HG03025 (cell line): ENCODE results near the gene ARMC7.
"Not testable (repeated sequence)": the region's sequence is repeated elsewhere in the genome, so short reads cannot be mapped to it uniquely, and the experiment has no call there.

Experiments
- ATAC-seq: cut with Tn5 transposase; IDR thresholded peaks from one replicate; pipeline ENCODE4 v1.9.1; 2021; ENCODE audit warnings: mild to moderate bottlenecking, moderate library complexity; ENCODE audit not compliant: unreplicated experiment, low FRiP score

The ARMC7 gene

DNA sequence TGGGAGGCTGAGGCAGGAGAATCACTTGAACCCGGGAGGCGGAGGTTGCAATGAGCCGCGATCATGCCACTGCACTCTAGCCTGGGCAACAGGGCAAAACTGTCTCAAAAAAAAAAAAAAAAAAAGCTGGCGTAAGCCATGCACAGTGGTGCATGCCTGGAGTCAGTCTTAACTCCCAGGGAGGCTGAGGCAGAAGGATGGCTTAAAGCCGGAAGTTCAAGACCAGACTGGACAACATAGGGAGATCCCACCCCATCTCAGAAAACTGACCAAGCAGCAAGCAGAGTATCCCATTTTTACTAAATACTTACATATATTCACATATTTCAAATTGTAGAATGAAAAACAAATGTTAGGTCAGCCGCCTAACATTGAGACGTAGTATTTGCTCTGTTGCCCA lies 17.2 kb downstream of the ARMC7 start:
- no peak for ATAC-seq

DNA sequence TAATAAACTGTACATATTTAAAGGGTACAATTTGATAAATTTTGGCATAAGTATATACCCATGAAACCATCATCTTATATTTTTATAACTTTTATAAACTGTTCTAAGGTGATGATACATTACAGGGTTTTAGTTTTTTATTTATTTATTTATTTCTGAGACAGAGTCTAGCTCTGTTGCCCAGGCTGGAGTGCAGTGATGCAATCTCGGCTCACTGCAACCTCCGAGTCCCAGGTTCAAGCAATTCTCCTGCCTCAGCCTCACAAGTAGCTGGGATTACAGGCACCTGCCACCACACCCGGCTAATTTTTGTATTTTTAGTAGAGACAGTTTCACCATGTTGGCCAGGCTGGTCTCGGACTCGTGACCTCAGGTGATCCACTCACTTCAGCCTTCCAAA lies 18.2 kb downstream of the ARMC7 start:
- not testable (repeated sequence) for ATAC-seq

GRCh38 chr17:75128694-75129505 lies 19.1 kb downstream of the ARMC7 start:
- no peak for ATAC-seq

DNA sequence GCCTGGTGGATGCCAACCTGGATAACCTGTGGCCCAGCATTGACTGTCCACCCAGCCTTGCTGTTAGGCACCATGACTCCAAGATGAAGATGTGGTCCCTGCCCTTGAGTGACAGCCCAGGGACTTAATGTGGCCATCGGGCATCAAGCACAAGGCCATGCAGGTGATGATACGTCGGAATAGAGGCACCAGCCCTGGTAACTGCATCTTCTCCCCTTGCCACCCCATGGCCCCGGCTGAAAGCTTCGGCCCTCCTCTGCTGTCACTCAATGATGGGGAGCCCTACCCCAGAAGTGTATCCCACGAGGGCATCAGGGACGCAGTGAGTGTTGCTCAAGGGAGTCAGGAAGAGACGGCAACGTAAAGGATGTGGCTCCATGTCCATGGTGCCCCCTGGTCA lies 19.8 kb downstream of the ARMC7 start:
- no peak for ATAC-seq

- no peak for ATAC-seq
Measured at GRCh38 chr17:75130059-75130631, 20.4 kb downstream of the ARMC7 start.

DNA sequence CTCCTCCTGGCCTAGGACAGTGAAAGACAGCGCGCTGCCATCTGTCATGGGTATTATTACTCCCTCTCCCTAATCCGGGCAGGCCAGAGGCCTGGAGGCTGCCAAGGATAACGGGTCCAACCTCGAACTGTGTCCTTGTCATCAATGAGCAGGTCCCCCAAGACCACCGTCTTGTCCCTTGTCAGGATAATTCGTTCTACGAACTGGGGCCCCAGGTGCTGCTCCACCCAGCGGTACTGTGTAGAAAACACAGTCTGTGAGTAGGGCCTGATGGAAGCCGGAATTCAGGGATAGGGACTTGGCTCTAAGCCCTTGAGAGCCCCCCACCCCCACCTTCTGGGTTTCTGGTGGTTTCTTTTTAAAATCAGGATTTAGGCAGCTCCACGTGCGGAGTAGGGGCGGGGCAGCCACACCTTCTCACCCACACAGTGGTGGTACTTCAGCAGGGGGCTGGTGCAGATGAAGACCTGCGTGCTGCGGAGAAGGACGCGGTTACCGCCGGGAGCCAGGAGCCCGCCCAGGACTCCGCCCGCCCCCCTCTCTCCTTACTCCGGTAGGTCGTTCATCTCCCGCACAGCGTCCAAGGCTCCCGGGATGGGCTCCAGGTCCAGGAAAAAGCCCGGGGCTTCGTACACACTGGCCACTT lies 21.0 kb downstream of the ARMC7 start:
- ATAC-seq, result peak; percentile 11

GRCh38 chr17:75131278-75132017 lies 21.7 kb downstream of the ARMC7 start, which contains the start of gene NT5C:
Gene NT5C (minus strand): TSS chr17:75131742. CDS start chr17:75131707, 35 bp downstream.
- peak; percentile 64 for ATAC-seq

DNA sequence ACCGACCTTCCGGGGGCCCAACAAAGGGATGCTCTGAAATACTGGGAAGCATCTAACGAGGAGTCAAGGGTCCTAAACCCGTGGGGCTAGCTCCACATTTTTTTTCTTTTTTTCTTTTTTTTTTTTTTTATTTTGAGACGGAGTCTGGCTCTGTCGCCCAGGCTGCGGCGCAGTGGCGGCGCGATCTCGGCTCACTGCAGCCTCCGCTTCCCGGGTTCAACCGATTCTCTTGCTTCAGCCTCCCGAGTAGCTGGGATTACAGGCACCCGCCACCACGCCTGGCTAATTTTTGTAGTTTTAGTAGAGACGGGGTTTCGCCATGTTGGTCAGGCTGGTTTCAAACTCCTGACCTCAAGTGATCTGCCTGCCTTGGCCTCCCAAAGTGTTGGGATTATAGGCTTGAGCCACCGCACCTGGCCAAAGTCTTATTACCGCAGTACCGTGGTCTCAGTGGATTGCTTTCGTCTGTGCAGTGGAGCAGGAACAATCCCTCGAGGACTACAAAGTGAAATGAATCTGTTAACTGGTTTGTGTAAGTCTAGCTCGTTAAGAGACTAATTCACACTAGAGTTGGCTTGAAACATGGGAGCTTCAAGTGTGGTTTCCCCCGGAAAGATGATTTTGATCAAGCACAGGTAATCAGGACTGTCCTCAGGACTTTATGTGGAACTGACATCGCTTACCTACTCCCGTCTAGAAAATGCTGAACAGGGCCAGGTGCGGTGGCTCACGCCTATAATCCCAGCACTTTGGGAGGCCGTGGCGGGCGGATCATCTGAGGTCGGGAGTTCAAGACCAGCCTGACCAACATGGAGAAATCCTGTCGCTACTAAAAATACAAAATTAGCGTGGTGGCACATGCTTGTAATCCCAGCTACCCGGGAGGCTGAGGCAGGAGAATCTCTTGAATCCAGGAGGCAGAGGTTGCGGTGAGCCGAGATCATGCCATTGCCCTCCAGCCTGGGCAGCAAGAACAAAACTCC lies 22.5 kb downstream of the ARMC7 start:
- ATAC-seq, result not testable (repeated sequence)

GRCh38 chr17:75133001-75133400 lies 23.2 kb downstream of the ARMC7 start:
- ATAC-seq, result no peak

DNA sequence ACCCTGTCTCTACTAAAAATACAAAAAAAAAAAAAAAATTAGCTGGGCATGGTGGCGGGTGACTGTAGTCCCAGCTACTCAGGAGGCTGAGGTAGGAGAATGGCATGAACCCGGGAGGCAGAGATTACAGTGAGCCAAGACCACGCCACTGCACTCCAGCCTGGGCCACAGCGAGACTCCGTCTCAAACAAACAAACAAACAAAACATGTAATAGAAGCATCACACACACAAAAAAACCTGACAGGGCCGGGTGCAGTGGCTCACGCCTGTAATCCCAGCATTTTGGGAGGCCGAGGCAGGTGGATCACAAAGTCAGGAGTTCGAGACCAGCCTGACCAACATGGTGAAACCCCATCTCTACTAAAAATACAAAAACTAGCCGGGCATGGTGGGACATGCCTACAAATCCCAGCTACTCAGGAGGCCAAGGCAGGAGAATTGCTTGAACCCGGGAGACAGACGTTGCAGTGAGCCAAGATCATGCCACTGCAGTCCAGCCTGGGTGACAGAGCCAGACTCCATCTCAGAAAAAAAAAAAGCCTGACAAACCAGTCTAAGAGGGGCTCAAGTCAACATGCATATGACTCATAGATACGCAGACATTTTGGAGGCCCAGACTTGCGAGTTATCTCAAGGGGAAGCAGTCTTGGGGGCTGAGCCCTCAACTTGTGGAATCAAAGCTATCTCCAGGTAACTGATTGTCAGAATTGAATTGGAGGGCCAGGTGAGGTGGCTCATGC lies 24.0 kb downstream of the ARMC7 start:
- ATAC-seq, result not testable (repeated sequence)

DNA sequence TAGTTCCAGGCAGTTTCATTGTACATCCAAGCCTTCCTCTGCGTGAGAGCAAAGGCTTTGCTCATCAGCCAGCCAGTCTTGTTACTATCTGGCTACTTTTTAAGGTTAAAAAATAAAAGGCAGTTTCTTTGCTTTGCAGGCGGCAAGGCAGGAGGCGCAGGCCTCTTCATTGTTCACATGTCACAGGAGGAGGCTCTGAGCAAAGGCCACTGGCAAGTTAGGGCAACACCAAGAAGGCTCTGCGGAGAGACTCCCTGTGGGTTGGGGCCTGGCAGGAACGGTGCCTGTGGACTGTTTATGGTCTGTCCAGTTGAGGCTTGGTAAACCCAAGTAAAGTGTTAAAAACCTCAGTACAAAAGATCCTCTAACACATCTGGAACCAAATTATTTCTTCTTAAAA lies 25.7 kb downstream of the ARMC7 start:
- ATAC-seq, result no peak

DNA sequence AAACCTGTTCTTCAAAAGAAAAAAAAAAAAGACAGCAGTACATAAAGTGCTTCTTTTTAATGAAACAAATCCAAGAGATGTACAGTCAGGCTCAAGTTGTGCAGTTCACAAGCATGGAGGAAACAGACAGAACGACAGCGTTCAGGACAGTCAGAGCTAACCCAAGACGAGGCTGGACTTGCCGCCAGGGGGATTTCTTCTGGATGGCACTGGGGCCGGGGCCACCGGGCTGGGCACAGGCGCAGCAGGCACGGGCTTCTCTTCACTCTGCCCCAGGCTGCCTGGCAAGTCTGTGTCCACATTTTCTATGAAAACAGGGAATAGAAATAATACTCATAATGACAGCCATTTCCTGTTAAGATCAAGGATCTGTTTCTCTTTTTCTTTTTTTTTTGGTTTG lies 26.2 kb downstream of the ARMC7 start:
- no peak for ATAC-seq

DNA sequence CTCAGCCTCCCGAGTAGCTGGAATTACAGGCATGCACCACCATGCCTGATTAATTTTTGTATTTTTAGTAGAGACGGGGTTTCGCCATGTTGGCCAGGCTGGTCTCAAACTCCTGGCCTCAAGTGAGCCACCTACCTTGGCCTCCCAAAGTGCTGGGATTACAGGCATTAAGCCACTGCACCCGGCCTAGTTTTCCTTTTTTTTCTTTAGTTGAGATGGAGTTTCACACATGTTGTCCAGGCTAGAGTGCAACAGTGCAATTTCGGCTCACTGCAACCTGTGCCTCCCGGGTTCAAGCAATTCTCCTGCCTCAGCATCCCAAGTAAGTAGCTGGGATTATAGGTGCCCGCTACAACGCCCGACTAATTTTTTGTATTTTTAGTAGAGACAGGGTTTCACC lies 28.0 kb downstream of the ARMC7 start:
- not testable (repeated sequence) for ATAC-seq

DNA sequence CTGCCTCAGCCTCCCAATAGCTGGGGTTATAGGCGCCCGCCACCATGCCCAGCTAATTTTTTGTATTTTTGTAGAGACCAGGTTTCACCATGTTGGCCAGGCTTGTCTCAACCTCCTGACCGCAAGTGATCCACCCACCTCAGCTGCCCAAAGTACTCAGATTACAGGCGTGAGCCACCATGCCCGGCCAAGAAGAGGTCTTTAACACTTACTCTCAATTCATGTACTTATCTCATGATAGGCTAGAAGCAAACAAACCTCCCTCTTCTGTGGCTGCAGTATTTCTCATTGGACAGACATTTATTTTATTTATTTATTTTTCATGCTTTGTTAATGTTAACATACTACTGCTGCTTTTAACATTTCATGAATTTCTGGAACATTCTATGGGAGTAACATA lies 28.8 kb downstream of the ARMC7 start:
- ATAC-seq, result no peak

DNA sequence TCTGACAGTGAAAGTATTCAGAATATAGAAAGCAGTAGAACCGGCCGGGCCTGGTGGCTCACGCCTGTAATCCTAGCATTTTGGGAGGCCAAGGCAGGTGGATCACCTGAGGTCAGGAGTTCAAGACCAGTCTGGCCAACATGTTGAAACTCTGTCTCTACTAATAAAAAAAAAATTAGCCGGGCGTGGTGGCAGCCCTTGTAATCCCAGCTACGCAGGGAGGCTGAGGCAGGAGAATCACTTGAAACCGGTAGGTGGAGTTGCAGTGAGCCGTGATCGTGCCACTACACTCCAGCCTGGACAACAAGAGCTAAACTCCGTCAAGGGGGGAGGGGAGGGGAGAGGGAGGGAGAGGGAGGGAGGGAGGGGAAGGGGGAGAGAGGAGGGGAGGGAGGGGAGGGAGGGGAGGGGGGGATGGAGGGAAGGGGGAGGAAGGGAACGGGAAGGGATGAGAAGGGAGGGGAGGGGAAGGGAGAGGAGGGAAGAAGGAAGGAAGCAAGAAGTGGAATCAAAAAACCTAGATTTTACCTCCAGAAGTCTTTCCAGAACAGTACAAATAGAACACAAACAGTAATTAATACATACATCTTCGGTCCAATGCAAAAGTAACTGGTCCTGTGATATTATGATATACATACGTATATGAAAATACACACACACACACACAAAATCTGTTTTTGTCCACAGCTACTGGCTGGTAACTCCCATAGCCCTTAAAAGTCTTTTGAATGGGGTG lies 32.6 kb downstream of the ARMC7 start:
- ATAC-seq, result no peak

DNA sequence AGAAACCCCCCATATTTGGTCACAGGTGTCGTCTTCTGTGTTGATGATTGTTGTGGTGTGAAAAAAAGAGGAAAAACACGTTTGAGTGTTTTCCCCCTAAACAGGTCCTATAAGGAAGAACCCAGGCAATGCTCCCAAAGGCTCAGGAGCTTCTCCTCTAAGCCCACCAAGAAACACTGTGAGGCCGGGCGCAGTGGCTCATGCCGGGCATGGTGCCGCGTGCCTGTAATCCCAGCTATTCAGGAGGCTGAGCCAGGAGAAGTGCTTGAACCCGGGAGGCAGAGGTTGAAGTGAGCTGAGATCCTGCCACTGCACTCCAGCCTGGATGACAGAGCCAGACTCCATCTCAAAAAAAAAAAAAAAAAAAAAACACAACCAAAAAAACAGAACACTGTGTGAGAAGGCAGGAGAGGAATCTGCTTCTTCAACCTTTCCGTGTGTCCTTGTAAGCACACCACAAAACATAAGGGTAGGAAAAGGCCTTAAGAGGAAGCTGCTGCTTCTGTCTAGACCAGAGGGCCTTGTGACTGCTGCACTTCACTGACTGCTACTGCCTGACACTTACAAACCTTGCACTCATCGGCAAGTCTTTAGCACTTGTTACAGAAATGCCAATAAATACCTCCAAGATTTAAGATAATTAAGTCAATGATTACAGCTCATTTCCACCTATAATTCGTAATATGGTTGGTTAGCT lies 35.2 kb downstream of the ARMC7 start:
- ATAC-seq, result no peak

- no peak for ATAC-seq
Measured at GRCh38 chr17:75146592-75146991, 36.8 kb downstream of the ARMC7 start.
